ENCODE data around the gene CARMIL1. TPM values are rescaled to one million over a fixed set of nuclear protein-coding genes. Genes with fewer than 3 reads are reported as not detected.

The CARMIL1 gene
- total RNA-seq, 1 donor: 38.7 TPM

DNA sequence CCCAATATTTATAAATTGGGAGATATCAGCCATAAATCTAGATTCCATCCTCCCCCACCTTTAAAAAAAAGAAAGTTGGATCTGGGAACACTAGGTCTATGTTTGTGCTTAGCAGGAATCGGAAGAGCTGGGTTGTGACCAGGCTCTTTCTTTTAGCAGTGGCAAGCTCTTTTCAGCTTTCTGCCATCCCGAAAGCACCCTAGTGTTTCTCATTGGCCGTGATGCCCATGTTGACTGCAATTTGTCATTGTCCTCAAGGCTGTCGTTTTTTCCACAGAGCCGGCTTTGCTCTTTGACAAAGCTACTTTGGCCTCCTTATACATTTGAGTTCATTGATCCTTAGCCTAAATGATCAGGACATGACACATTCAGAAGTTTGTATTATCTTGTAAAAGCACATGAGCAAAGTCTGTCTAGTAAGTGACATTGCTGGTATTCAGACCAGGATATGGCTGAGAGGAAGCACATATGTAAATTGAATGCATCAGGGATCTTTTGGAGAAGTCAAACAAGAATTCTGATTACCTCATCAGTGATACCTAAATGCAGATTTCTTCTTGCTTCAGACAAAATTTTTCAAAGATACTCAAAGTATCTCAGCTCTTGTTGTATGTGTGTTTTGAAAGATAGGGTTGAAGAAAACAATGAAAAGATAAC is 50.1 kb downstream of the CARMIL1 start:
- no peak for DNase-seq (ENCODE audit: low read depth)
- H3K4me3 ChIP-seq (ENCODE audit: low read depth, low read length): no peak overlapping the region
- TF ChIP-seq, protein P1, sequence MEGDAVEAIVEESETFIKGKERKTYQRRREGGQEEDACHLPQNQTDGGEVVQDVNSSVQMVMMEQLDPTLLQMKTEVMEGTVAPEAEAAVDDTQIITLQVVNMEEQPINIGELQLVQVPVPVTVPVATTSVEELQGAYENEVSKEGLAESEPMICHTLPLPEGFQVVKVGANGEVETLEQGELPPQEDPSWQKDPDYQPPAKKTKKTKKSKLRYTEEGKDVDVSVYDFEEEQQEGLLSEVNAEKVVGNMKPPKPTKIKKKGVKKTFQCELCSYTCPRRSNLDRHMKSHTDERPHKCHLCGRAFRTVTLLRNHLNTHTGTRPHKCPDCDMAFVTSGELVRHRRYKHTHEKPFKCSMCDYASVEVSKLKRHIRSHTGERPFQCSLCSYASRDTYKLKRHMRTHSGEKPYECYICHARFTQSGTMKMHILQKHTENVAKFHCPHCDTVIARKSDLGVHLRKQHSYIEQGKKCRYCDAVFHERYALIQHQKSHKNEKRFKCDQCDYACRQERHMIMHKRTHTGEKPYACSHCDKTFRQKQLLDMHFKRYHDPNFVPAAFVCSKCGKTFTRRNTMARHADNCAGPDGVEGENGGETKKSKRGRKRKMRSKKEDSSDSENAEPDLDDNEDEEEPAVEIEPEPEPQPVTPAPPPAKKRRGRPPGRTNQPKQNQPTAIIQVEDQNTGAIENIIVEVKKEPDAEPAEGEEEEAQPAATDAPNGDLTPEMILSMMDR (IDR thresholded peaks at IDR 0.05; ENCODE audit: insufficient read depth, low read length): no peak

- no peak overlapping the region for H3K4me3 ChIP-seq (ENCODE audit: low read depth, low read length)
- no peak for DNase-seq (ENCODE audit: low read depth)
- TF ChIP-seq, protein P1 (IDR thresholded peaks at IDR 0.05; ENCODE audit: insufficient read depth, low read length): no peak
Measured at GRCh38 chr6:25329982-25330381, 50.8 kb downstream of the CARMIL1 start.

- H3K4me3 ChIP-seq (ENCODE audit: low read depth, low read length): no peak overlapping the region
- TF ChIP-seq, protein P1 (IDR thresholded peaks at IDR 0.05; ENCODE audit: insufficient read depth, low read length): no peak
- peak; percentile 42 for DNase-seq (ENCODE audit: low read depth)
Measured at GRCh38 chr6:25330796-25331685, 51.9 kb downstream of the CARMIL1 start.

DNA sequence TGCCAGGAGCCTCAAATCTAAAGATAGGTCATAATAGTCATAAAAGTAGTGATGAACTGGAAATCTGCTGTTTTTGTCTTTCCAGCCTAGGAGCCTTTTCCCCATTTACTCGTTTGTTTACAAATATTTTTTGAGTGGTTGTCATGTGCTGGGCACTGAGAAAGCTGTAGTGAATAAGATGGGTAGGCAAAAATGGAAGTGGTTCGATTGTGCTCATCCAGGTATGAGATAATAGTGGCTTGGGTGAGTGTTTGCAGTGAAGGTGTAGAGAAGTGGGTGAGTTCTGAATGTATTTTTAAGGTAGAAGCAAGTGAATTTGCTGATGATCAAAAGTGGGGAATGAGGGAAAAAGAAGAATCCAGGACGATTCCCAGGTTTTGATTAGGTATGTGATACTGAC is 53.0 kb downstream of the CARMIL1 start:
- no peak for DNase-seq (ENCODE audit: low read depth)
- TF ChIP-seq, protein P1 (IDR thresholded peaks at IDR 0.05; ENCODE audit: insufficient read depth, low read length): no peak
- H3K4me3 ChIP-seq (ENCODE audit: low read depth, low read length): no peak overlapping the region

DNA sequence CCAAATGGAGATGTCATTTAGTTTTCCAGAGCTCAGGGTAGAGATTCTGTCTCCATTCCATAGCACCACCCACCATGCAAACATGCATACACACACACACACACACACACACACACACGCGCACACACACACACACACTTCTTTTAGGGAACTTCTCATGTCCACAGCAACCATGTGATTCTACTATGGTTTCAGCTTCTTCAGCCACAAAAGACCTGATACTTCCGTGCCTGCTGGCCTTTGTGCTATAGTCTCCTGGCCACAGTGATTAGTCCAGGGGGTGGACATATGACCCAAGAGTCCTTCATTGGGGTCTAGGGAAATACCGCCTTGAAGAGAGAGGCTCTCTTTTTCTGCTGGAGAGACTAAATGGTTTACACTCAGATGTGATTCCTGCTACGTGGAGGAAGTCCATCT is 53.5 kb downstream of the CARMIL1 start:
- DNase-seq (ENCODE audit: low read depth): no peak
- TF ChIP-seq, protein P1 (IDR thresholded peaks at IDR 0.05; ENCODE audit: insufficient read depth, low read length): no peak
- no peak overlapping the region for H3K4me3 ChIP-seq (ENCODE audit: low read depth, low read length)

DNA sequence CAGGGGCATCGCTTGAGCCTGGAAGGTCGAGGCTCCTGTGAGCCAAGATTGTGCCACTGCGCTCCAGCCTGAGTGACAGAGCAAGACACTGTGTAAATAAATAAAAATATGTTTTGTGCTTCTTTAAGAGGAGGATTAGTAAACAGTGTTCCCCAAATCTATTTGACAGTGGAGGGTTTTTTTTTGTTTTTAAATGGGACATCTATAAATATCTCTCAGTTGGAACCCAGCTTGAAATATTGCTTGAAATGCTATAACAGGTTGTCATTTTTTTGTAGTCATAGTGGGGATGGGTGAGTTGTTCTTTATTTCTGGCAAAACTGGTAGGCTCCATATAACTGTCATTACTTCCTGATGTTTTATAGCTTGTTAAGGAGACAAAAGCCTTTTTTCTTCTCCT is 54.3 kb downstream of the CARMIL1 start:
- TF ChIP-seq, protein P1 (IDR thresholded peaks at IDR 0.05; ENCODE audit: insufficient read depth, low read length): no peak
- no peak overlapping the region for H3K4me3 ChIP-seq (ENCODE audit: low read depth, low read length)
- DNase-seq (ENCODE audit: low read depth): no peak
